Lower lobe of right lung (tissue), 2 donors: Measurements from ENCODE around the gene VSIG8. TPM values are rescaled to one million over a fixed set of nuclear protein-coding genes. Genes with fewer than 3 reads are reported as not detected.

Experiments
- ATAC-seq, 2 donors: fragments of 200-7000 bp; cut with Tn5 transposase; one replicate each; pipeline ENCODE4 v1.9.1; 2020 to 2022; ENCODE audit warnings: mild to moderate bottlenecking in 2 of 2, moderate library complexity in 2 of 2
- DNase-seq: peaks from one replicate; pipeline ENCODE4 v3.0.0-alpha.2; 2020
- H3K27ac ChIP-seq: fragments of 200-600 bp; one replicate; pipeline ENCODE4 v1.8.0; 2022
- H3K27me3 ChIP-seq: fragments of 200-600 bp; one replicate; pipeline ENCODE4 v1.8.0; 2022; ENCODE audit warnings: low read depth
- H3K36me3 ChIP-seq: fragments of 200-600 bp; one replicate; pipeline ENCODE4 v1.8.0; 2022; ENCODE audit warnings: mild to moderate bottlenecking
- H3K4me1 ChIP-seq: fragments of 200-600 bp; one replicate; pipeline ENCODE4 v1.8.0; 2022
- H3K4me3 ChIP-seq: fragments of 200-600 bp; one replicate; pipeline ENCODE4 v1.8.0; 2022; ENCODE audit warnings: mild to moderate bottlenecking
- H3K9me3 ChIP-seq: fragments of 200-600 bp; one replicate; pipeline ENCODE4 v1.8.0; 2022
- CTCF ChIP-seq: fragments of 200-600 bp; IDR thresholded peaks from one replicate; pipeline ENCODE4 v1.8.0; 2022; ENCODE audit warnings: antibody characterized with exemption, mild to moderate bottlenecking
- intact Hi-C: fragments of 100-400 bp; cut with DNase I; formaldehyde crosslinking; loops from one replicate; pipeline ENCODE4 v1.11.0; 2022
- total RNA-seq: library from RNA; stranded (reverse); fragmentation: NEBNext Ultra II Directional; extraction: Animal tissue kit (Norgen Biotek cat#: 25700); gene quantifications from one replicate; pipeline ENCODE4 v1.2.1, GENCODE V29; 2021
- donor health status: DM: no; HTN: yes; CAD: no; lungs with severe emphysema.

Gene VSIG8
- total RNA-seq, 1 donor from 2014 or later: 0.35 TPM

GRCh38 chr1:159882527-159882862 is 20.0 kb upstream of the VSIG8 start:
- no peak for DNase-seq
- H3K27ac ChIP-seq: no peak overlapping the region
- ATAC-seq: no peak
- H3K27me3 ChIP-seq: no peaks in the 10 kb centered on the region
- H3K4me3 ChIP-seq: no peak overlapping the region
- H3K36me3 ChIP-seq: no peaks in the 10 kb centered on the region
- intact Hi-C loops: no loop called here
- no peaks in the 10 kb centered on the region for H3K9me3 ChIP-seq
- TF ChIP-seq CTCF: no peak
- H3K4me1 ChIP-seq: peaks cover 11% of the 10 kb centered on the region

- intact Hi-C loops: no loop called here
- DNase-seq (peak; percentile 78), ATAC-seq (peak; percentile 49 to 62)
- Histone ChIP-seq H3K27me3 (no peaks in the 10 kb centered on the region), H3K36me3 (no peaks in the 10 kb centered on the region), H3K4me1 (peaks cover 11% of the 10 kb centered on the region), H3K4me3 (no peak overlapping the region), H3K27ac (no peak overlapping the region), H3K9me3 (no peaks in the 10 kb centered on the region)
- no peak for TF ChIP-seq CTCF
Measured at GRCh38 chr1:159881622-159882526, 19.4 kb upstream of the VSIG8 start.

- intact Hi-C loops: no loop called here
- Histone ChIP-seq H3K27me3 (no peaks in the 10 kb centered on the region), H3K27ac (no peak overlapping the region), H3K4me1 (peaks cover 11% of the 10 kb centered on the region), H3K4me3 (no peak overlapping the region), H3K36me3 (no peaks in the 10 kb centered on the region), H3K9me3 (no peaks in the 10 kb centered on the region)
- DNase-seq: no peak
- no peak for TF ChIP-seq CTCF
- peak in 1 of 2 donors; percentile 12 for ATAC-seq
Measured at GRCh38 chr1:159880430-159880829, 18.0 kb upstream of the VSIG8 start.

- ATAC-seq (peak; percentile 51 to 54), DNase-seq (no peak)
- H3K4me3 ChIP-seq: no peak overlapping the region
- no peaks in the 10 kb centered on the region for H3K36me3 ChIP-seq
- intact Hi-C loops: no loop called here
- TF ChIP-seq CTCF: no peak
- no peak overlapping the region for H3K27ac ChIP-seq
- H3K9me3 ChIP-seq: no peaks in the 10 kb centered on the region
- peaks cover 11% of the 10 kb centered on the region for H3K4me1 ChIP-seq
- H3K27me3 ChIP-seq: no peaks in the 10 kb centered on the region
Measured at GRCh38 chr1:159879977-159880376, 17.5 kb upstream of the VSIG8 start.

GRCh38 chr1:159879136-159879535 is 16.7 kb upstream of the VSIG8 start:
- Histone ChIP-seq H3K9me3 (no peaks in the 10 kb centered on the region), H3K27ac (no peak overlapping the region), H3K4me1 (peaks cover 11% of the 10 kb centered on the region), H3K27me3 (no peaks in the 10 kb centered on the region), H3K36me3 (no peaks in the 10 kb centered on the region), H3K4me3 (no peak overlapping the region)
- TF ChIP-seq CTCF: no peak
- no peak for DNase-seq
- intact Hi-C loops: no loop called here
- ATAC-seq: no peak
